ENCODE measurements around the gene PCP2.

The PCP2 gene

DNA sequence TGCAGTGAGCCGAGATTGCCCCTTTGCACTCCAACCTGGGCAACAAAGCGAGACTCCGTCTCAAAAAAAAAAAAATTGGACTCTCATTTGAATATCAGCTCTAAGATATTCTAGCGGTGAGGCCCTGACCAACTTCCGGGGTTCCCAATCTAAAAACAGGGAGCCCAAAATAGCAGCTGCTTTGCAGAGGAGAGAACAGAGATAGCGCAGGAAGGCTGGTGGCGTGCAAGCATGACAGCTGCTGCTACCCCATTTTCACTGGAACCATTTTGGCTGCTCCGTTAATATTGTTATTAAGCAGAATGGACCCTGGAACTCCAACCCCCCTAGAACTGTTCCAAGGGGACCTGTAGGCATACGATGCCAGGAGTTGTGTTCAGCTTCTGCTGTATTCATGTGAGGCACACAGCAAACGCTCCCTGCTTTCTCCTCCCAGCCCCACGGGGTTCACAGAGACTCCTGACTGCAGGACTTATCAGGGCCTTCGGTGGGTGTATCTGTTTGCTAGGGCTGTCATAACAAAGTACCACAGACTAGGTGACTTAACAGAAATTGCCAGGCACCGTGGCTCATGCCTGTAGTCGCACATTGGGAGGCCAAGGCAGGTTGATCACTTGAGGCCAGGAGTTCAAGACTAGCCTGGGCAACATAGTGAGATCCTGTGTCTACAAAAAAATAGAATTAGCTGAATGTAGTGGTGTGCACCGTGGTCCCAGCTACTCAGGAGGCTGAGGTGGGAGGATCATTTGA, 14.9 kb upstream of the PCP2 start:
- Histone ChIP-seq H3K36me3 (ENCODE audit: control insufficient read depth, insufficient read depth, low read length) (peaks cover 10% of the 10 kb centered on the region), H3K27me3 (replicated peaks; ENCODE audit: control insufficient read depth, insufficient read depth, low read length) (no peaks in the 10 kb centered on the region), H3K4me3 (replicated peaks; ENCODE audit: low read depth, low read length) (no peak overlapping the region)
- TF ChIP-seq, protein P1, sequence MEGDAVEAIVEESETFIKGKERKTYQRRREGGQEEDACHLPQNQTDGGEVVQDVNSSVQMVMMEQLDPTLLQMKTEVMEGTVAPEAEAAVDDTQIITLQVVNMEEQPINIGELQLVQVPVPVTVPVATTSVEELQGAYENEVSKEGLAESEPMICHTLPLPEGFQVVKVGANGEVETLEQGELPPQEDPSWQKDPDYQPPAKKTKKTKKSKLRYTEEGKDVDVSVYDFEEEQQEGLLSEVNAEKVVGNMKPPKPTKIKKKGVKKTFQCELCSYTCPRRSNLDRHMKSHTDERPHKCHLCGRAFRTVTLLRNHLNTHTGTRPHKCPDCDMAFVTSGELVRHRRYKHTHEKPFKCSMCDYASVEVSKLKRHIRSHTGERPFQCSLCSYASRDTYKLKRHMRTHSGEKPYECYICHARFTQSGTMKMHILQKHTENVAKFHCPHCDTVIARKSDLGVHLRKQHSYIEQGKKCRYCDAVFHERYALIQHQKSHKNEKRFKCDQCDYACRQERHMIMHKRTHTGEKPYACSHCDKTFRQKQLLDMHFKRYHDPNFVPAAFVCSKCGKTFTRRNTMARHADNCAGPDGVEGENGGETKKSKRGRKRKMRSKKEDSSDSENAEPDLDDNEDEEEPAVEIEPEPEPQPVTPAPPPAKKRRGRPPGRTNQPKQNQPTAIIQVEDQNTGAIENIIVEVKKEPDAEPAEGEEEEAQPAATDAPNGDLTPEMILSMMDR (IDR thresholded peaks at IDR 0.05; ENCODE audit: insufficient read depth, low read length, poor library complexity, severe bottlenecking), result no peak
- DNase-seq (ENCODE audit: extremely low read depth, insufficient read length), result no peak

DNA sequence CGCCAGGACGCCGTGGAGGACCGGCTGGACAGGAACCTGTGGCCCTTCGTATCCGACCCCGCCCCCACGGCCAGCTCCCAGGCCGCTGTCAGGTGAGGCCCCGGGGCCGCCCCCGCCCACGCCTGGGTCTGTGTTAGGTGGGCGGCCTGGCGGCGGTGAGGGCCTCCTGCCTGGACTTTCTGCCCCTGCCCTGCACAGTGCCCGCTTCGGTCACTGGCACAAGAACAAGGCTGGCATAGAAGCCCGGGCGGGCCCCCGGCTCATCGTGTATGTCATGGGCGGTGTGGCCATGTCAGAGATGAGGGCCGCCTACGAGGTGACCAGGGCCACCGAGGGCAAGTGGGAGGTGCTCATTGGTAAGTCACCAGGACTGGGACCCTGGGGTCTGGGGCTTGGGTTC, 13.6 kb upstream of the PCP2 start:
- DNase-seq (ENCODE audit: extremely low read depth, insufficient read length), result no peak
- peaks cover 16% of the 10 kb centered on the region for H3K36me3 ChIP-seq (ENCODE audit: control insufficient read depth, insufficient read depth, low read length)
- no peaks in the 10 kb centered on the region for H3K27me3 ChIP-seq (replicated peaks; ENCODE audit: control insufficient read depth, insufficient read depth, low read length)

DNA sequence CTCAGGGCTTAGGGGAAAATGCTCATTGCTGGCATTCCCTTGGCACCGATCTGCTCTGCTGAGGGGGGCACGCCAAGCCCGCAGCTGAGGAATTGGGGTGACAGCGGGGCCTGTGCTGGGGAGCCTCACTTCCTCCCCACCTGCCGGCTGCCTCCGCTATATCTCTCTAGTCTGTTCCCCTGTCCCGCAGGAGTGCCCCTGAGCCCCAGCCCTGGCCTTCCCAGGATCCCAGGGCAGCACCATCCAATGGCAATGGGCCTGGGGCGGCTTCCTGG, 12.8 kb upstream of the PCP2 start:
- Histone ChIP-seq H3K36me3 (ENCODE audit: control insufficient read depth, insufficient read depth, low read length) (peaks cover 17% of the 10 kb centered on the region), H3K27me3 (replicated peaks; ENCODE audit: control insufficient read depth, insufficient read depth, low read length) (no peaks in the 10 kb centered on the region), H3K4me3 (replicated peaks; ENCODE audit: low read depth, low read length) (no peak overlapping the region)
- TF ChIP-seq, protein P1 (IDR thresholded peaks at IDR 0.05; ENCODE audit: insufficient read depth, low read length, poor library complexity, severe bottlenecking), result no peak
- DNase-seq (ENCODE audit: extremely low read depth, insufficient read length), result no peak

More for the DNA sequence above, 13.6 kb upstream of the PCP2 start:
- TF ChIP-seq, protein P1 (IDR thresholded peaks at IDR 0.05; ENCODE audit: insufficient read depth, low read length, poor library complexity, severe bottlenecking), result no peak
- no peak overlapping the region for H3K4me3 ChIP-seq (replicated peaks; ENCODE audit: low read depth, low read length)

DNA sequence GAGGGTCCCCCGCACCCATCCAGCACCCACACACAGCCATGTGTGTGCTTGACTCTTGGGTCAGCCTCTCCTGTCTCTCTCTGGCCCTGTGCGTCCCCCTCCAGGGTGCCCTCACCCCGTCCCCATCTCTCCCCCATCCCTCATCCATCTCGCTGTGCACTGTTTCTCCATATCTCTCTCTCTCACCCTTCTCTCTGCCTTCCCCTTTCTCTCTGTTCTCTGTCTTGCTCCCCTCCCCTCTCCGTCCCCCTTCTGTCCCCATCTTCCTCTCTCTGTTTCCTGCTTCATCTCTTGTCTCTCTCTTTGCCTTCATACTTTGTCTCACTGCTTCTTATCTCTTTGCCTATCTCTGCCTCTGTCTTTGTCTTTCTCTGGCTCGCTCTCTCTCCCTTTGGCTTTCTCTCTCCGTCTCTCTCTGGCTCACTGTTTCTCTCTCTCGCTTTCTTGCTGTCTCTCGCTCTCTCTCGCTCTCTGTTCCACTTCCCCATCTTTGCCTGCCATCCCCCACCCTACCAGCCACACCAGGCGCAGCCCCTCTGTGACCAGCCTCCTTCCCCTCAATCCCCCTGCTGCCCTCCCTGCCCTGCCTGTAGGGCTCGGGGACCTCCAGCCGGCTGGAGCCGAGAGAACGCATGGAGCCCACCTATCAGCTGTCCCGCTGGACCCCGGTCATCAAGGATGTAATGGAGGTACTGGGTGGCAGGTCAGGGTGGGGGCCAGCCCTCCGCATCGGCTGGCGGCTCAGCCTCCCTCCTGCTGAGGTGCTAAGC, 12.3 kb upstream of the PCP2 start:
- H3K4me3 ChIP-seq (replicated peaks; ENCODE audit: low read depth, low read length), result no peak overlapping the region
- no peak for DNase-seq (ENCODE audit: extremely low read depth, insufficient read length)

DNA sequence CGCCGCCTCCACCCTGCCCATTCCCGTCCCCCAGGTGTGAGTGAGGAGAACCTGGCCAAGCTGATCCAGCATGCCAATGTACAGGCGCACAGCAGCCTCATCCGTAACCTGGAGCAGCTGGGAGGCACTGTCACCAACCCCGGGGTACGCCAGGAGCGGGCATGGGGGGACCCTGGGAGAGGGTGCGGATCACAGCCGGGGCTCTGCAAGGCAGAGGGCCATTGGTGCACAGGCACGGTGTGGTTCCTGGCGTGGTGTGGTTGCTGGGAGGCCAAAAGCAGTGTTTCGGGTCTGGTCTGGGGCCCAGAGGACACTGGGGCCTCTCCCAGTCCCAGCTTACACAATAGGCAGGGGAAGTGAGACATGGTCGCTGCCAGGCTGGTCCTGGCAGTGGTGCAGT, 11.6 kb upstream of the PCP2 start:
- no peak for DNase-seq (ENCODE audit: extremely low read depth, insufficient read length)
- Histone ChIP-seq H3K4me3 (replicated peaks; ENCODE audit: low read depth, low read length) (no peak overlapping the region), H3K27me3 (replicated peaks; ENCODE audit: control insufficient read depth, insufficient read depth, low read length) (no peaks in the 10 kb centered on the region), H3K36me3 (ENCODE audit: control insufficient read depth, insufficient read depth, low read length) (peaks cover 18% of the 10 kb centered on the region)
- TF ChIP-seq, protein P1 (IDR thresholded peaks at IDR 0.05; ENCODE audit: insufficient read depth, low read length, poor library complexity, severe bottlenecking), result no peak

More for the DNA sequence above, 12.3 kb upstream of the PCP2 start:
- TF ChIP-seq, protein P1 (IDR thresholded peaks at IDR 0.05; ENCODE audit: insufficient read depth, low read length, poor library complexity, severe bottlenecking), result no peak
- H3K27me3 ChIP-seq (replicated peaks; ENCODE audit: control insufficient read depth, insufficient read depth, low read length), result no peaks in the 10 kb centered on the region
- peaks cover 17% of the 10 kb centered on the region for H3K36me3 ChIP-seq (ENCODE audit: control insufficient read depth, insufficient read depth, low read length)

Measured in GM06990 (cell line).